Suprapubic skin (tissue), 3 donors: Measurements from ENCODE around the gene GPRC5C.

Experiments used
- CTCF ChIP-seq, 2 donors: fragments of 200-600 bp in 1 of 2; fragments of 450-650 bp in 1 of 2; sonication (generic) in 1 of 2; IDR thresholded peaks; one replicate each; pipeline ENCODE4 v1.5.1; 2016 to 2019; ENCODE audit warnings: antibody characterized with exemption in 2 of 2, mild to moderate bottlenecking in 1 of 2, moderate library complexity in 1 of 2
- EP300 ChIP-seq: sonication (generic); formaldehyde crosslinking; IDR thresholded peaks from one replicate; pipeline ENCODE4 v1.6.1; 2017; ENCODE audit warnings: antibody characterized with exemption
- POLR2A ChIP-seq, 2 donors: fragments of 450-650 bp; IDR thresholded peaks; one replicate each; pipeline ENCODE4 v1.6.1; 2017; ENCODE audit warnings: antibody characterized with exemption in 2 of 2, mild to moderate bottlenecking in 2 of 2, moderate library complexity in 2 of 2

- TF ChIP-seq EP300 (no peak), CTCF (IDR thresholded peaks at IDR 0.05) (no peak), POLR2A (IDR thresholded peaks at IDR 0.05) (no peak)
Observed at GRCh38 chr17:74389084-74389753, 42.7 kb upstream of the GPRC5C start.
